Endothelial cell of umbilical vein (primary cell): Measurements from ENCODE around the gene ZSWIM6. TPM values are rescaled to one million over a fixed set of nuclear protein-coding genes. Genes with fewer than 3 reads are reported as not detected.

Experiments used
- BruUV-seq: library from RNA; stranded (reverse); fragments of 400-500 nt; replicated peaks from 2 replicates; lab custom pipeline; 2021; lab: Mats Ljungman, UMichigan
- CTCF ChIA-PET: fragments of 300-600, 350-600 bp; sonication (Branson Sonifier 250); formaldehyde crosslinking; loops from one replicate; lab custom pipeline; 2021; ENCODE audit warnings: antibody characterized with exemption, inconsistent platforms; lab: Charles Lee
- POLR2A ChIA-PET: fragments of 300-600, 350-600 bp; sonication (Branson Sonifier 250); formaldehyde crosslinking; loops from one replicate; lab custom pipeline; 2021; ENCODE audit warnings: antibody characterized with exemption, inconsistent platforms; lab: Charles Lee
- DNase-seq: peaks from one replicate; pipeline ENCODE4 v3.0.0-alpha.2; 2011; ENCODE audit warnings: low read depth, low spot score
- FAIRE-seq: peaks from 2 replicates; lab custom pipeline; 2011; peaks lifted over from hg19 to GRCh38; lab: Jason Lieb, UNC
- H2AFZ ChIP-seq: 2 replicates; pipeline ENCODE4 v1.6.0; 2012; ENCODE audit warnings: low read depth, low read length, control low read depth, inconsistent platforms
- H3K27ac ChIP-seq: 2 replicates; pipeline ENCODE4 v1.5.1; 2011; ENCODE audit warnings: low read depth, mild to moderate bottlenecking, control low read depth, low read length, moderate library complexity; ENCODE audit not compliant: insufficient read depth
- H3K27me3 ChIP-seq, 2 experiments: 2 replicates each; pipeline versions ENCODE4 v1.6.0 to v1.6.1; 2011; ENCODE audit warnings: low read length in 2 of 2, mixed read lengths in 1 of 2; ENCODE audit not compliant: control insufficient read depth in 2 of 2, insufficient read depth in 2 of 2
- H3K36me3 ChIP-seq, 2 experiments: 2 replicates in 1 of 2; 3 replicates in 1 of 2; pipeline ENCODE4 v1.5.1; 2011; ENCODE audit warnings: low read length in 2 of 2, mild to moderate bottlenecking in 1 of 2, moderate library complexity in 1 of 2; ENCODE audit not compliant: control insufficient read depth in 2 of 2, insufficient read depth in 2 of 2; ENCODE audit errors: extremely low read depth in 1 of 2
- H3K4me1 ChIP-seq: 3 replicates; pipeline ENCODE4 v1.5.1; 2011; ENCODE audit warnings: mild to moderate bottlenecking, low read length; ENCODE audit not compliant: control insufficient read depth, insufficient read depth; ENCODE audit errors: extremely low read depth
- H3K4me2 ChIP-seq: 2 replicates; pipeline ENCODE4 v1.6.1; 2011; ENCODE audit warnings: low read length, control low read depth, mixed read lengths; ENCODE audit not compliant: insufficient read depth
- H3K4me3 ChIP-seq, 3 experiments: fragments of 200-600 bp in 1 of 3; sonication (generic), shearing (Covaris generic) in 1 of 3; replicated peaks in 1 of 3; 2 replicates each; pipeline ENCODE4 v1.5.1; 2011 to 2016; ENCODE audit warnings: control low read depth in 3 of 3, low read length in 3 of 3, mild to moderate bottlenecking in 2 of 3, inconsistent platforms in 1 of 3, low read depth in 1 of 3, moderate library complexity in 1 of 3; ENCODE audit not compliant: insufficient read depth in 1 of 3
- H3K79me2 ChIP-seq: 2 replicates; pipeline ENCODE4 v1.6.0; 2012; ENCODE audit warnings: low read length, inconsistent platforms; ENCODE audit not compliant: control insufficient read depth, insufficient read depth
- H3K9ac ChIP-seq: replicated peaks from 2 replicates; pipeline ENCODE3; 2011; ENCODE audit warnings: low read length, control low read depth; ENCODE audit not compliant: insufficient read depth; ENCODE audit errors: extremely low read depth
- H3K9me1 ChIP-seq: replicated peaks from 3 replicates; pipeline ENCODE4 v1.6.0; 2011; ENCODE audit warnings: mild to moderate bottlenecking, low read length; ENCODE audit not compliant: control insufficient read depth, insufficient read depth; ENCODE audit errors: extremely low read depth
- H3K9me3 ChIP-seq: replicated peaks from 2 replicates; pipeline ENCODE4 v1.5.1; 2012; ENCODE audit warnings: low read length, inconsistent platforms; ENCODE audit not compliant: control insufficient read depth, insufficient read depth
- H4K20me1 ChIP-seq: replicated peaks from 2 replicates; pipeline ENCODE3; 2011; ENCODE audit warnings: mild to moderate bottlenecking, low read length; ENCODE audit not compliant: control insufficient read depth, insufficient read depth; ENCODE audit errors: extremely low read depth
- EZH2 ChIP-seq: IDR thresholded peaks from 2 replicates; pipeline ENCODE4 v1.6.1; 2012; ENCODE audit warnings: borderline replicate concordance, low read depth, mild to moderate bottlenecking, moderate library complexity, low read length, inconsistent platforms; ENCODE audit not compliant: severe bottlenecking
- FOS ChIP-seq: IDR thresholded peaks from 2 replicates; pipeline ENCODE4 v1.6.1; 2011; ENCODE audit warnings: mild to moderate bottlenecking, low read length, moderate library complexity, borderline replicate concordance; ENCODE audit not compliant: insufficient read depth
- GATA2 ChIP-seq: IDR thresholded peaks from 2 replicates; pipeline ENCODE4 v1.7.0; 2011; ENCODE audit warnings: low read depth, mild to moderate bottlenecking, moderate library complexity, mixed read lengths, low read length; ENCODE audit not compliant: insufficient read length, insufficient read depth
- JUN ChIP-seq: IDR thresholded peaks from 2 replicates; pipeline ENCODE4 v1.6.1; 2011; ENCODE audit warnings: borderline replicate concordance, low read depth; ENCODE audit not compliant: insufficient read length, insufficient read depth
- MYC ChIP-seq: IDR thresholded peaks from one replicate; pipeline ENCODE4 v1.6.1; 2011; ENCODE audit warnings: mild to moderate bottlenecking, low read depth, low read length
- POLR2A ChIP-seq: IDR thresholded peaks from 2 replicates; pipeline ENCODE4 v1.6.1; 2012; ENCODE audit warnings: low read depth, mild to moderate bottlenecking, control low read depth, low read length
- POLR2AphosphoS5 ChIP-seq: IDR thresholded peaks from 2 replicates; pipeline ENCODE4 v1.6.1; 2012; ENCODE audit warnings: low read depth, mild to moderate bottlenecking, control low read depth, low read length, moderate library complexity; ENCODE audit not compliant: insufficient read depth
- dilution Hi-C: fragments of 300-500 bp; cut with MboI; formaldehyde crosslinking; loops from one replicate; pipeline ENCODE4 v1.15.0; 2019; ENCODE audit warnings: low sequenced_read_pairs; ENCODE audit not compliant: extremely low pct_ligation_motif_present
- intact Hi-C: fragments of 100-400 bp; cut with micrococcal nuclease; formaldehyde crosslinking; loops from one replicate; pipeline ENCODE4 v1.10.0; 2022
- polyA plus RNA-seq, 4 experiments: library from polyadenylated mRNA; depleted of rRNA in 3 of 4; stranded (reverse) in 3 of 4; unstranded in 1 of 4; fragments of >200 nt; gene quantifications; 2 replicates each; pipeline versions ENCODE4 v1.2.1 to v1.2.3, GENCODE V29; 2011 to 2012; ENCODE audit warnings: missing spikeins in 1 of 4
- total RNA-seq: library from RNA; stranded (reverse); gene quantifications from 2 replicates; pipeline ENCODE4 v1.2.3, GENCODE V29; 2021
- TF ChIP-seq, protein P1 (sequence below), 2 donors: IDR thresholded peaks; 1 replicate in 1 of 2; 2 replicates in 1 of 2; pipeline ENCODE4 v1.5.1; 2011; ENCODE audit warnings: low read length in 2 of 2, mild to moderate bottlenecking in 2 of 2, moderate library complexity in 2 of 2, control low read depth in 1 of 2, inconsistent platforms in 1 of 2, low read depth in 1 of 2; ENCODE audit not compliant: insufficient read depth in 1 of 2; ENCODE audit errors: extremely low read depth in 1 of 2
- TF ChIP-seq, protein P2 (sequence below): IDR thresholded peaks from 2 replicates; pipeline ENCODE4 v1.6.1; 2011; ENCODE audit not compliant: insufficient read depth, insufficient read length

The ZSWIM6 gene
- total and polyA plus RNA-seq, 2 donors (not counting 3 experiments of a cell fraction or from before 2014, with no cell fraction given): 14.9 to 25.3 TPM

DNA sequence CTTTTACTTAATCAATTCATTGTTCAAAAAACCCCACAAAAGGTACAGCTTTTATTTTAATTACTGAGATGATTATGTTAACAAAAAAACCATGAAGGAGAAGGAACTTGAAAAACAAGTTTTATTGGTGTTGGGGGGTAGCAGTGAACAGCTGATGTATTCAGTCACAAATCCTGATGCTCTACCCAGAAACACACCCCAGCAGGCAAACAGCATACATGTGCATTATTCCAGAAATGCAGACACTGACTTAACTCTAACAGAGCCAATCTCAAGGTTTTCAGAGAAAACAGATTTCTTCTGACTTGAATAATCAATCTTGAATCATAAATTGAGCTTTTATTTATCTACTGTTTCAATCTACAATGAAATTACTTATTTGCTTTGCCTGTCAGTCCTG, 175.2 kb downstream of the ZSWIM6 start:
- no TSS peak for BruUV-seq
- POLR2A ChIA-PET: no interaction called here
- no peaks in the 10 kb centered on the region for H3K9me3 ChIP-seq
- no peak overlapping the region for H2AFZ ChIP-seq
- intact Hi-C loops (no loop called here), dilution Hi-C loops (no loop called here)
- H3K36me3 ChIP-seq: no peaks in the 10 kb centered on the region
- no peak overlapping the region for H3K4me2 ChIP-seq
- CTCF ChIA-PET: interaction anchor here (1.2 to 1.3 kb wide), 2 partner anchors 16 to 33 kb away, joined by 3 read pairs; no protein-coding TSS in a partner anchor
- DNase-seq: no peak
- H3K79me2 ChIP-seq: peaks cover 51% of the 10 kb centered on the region
- TF ChIP-seq POLR2AphosphoS5 (no peak), MYC (no peak), JUN (no peak), GATA2 (no peak), FOS (no peak), POLR2A (no peak), EZH2 (no peak)
- TF ChIP-seq, protein P1, sequence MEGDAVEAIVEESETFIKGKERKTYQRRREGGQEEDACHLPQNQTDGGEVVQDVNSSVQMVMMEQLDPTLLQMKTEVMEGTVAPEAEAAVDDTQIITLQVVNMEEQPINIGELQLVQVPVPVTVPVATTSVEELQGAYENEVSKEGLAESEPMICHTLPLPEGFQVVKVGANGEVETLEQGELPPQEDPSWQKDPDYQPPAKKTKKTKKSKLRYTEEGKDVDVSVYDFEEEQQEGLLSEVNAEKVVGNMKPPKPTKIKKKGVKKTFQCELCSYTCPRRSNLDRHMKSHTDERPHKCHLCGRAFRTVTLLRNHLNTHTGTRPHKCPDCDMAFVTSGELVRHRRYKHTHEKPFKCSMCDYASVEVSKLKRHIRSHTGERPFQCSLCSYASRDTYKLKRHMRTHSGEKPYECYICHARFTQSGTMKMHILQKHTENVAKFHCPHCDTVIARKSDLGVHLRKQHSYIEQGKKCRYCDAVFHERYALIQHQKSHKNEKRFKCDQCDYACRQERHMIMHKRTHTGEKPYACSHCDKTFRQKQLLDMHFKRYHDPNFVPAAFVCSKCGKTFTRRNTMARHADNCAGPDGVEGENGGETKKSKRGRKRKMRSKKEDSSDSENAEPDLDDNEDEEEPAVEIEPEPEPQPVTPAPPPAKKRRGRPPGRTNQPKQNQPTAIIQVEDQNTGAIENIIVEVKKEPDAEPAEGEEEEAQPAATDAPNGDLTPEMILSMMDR (IDR thresholded peaks at IDR 0.05; ENCODE audit: extremely low read depth in 1 of 2, insufficient read depth in 1 of 2, low read depth in 1 of 2, low read length in 2 of 2): no peak
- TF ChIP-seq, protein P2, sequence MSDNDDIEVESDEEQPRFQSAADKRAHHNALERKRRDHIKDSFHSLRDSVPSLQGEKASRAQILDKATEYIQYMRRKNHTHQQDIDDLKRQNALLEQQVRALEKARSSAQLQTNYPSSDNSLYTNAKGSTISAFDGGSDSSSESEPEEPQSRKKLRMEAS: no peak
- no peak overlapping the region for H3K4me3 ChIP-seq
- FAIRE-seq: no peak
- H3K9me1 ChIP-seq: no peaks in the 10 kb centered on the region
- no peaks in the 10 kb centered on the region for H3K27me3 ChIP-seq
- peaks cover 3% of the 10 kb centered on the region for H4K20me1 ChIP-seq
- H3K4me1 ChIP-seq: no peaks in the 10 kb centered on the region
- H3K27ac ChIP-seq: no peak overlapping the region
- no peak overlapping the region for H3K9ac ChIP-seq
